ENCODE measurements around the gene ZNF454.
A peak's percentile ranks its signal among the peaks of the same experiment; 100 is the strongest.

ZNF454 gene

GRCh38 chr5:178940569-178941360 is at the start of gene ZNF454:
TSS of gene ZNF454 (plus strand) at chr5:178941198. CDS start at chr5:178942792, 1,594 bp downstream.
- DNase-seq, result no peak

DNA sequence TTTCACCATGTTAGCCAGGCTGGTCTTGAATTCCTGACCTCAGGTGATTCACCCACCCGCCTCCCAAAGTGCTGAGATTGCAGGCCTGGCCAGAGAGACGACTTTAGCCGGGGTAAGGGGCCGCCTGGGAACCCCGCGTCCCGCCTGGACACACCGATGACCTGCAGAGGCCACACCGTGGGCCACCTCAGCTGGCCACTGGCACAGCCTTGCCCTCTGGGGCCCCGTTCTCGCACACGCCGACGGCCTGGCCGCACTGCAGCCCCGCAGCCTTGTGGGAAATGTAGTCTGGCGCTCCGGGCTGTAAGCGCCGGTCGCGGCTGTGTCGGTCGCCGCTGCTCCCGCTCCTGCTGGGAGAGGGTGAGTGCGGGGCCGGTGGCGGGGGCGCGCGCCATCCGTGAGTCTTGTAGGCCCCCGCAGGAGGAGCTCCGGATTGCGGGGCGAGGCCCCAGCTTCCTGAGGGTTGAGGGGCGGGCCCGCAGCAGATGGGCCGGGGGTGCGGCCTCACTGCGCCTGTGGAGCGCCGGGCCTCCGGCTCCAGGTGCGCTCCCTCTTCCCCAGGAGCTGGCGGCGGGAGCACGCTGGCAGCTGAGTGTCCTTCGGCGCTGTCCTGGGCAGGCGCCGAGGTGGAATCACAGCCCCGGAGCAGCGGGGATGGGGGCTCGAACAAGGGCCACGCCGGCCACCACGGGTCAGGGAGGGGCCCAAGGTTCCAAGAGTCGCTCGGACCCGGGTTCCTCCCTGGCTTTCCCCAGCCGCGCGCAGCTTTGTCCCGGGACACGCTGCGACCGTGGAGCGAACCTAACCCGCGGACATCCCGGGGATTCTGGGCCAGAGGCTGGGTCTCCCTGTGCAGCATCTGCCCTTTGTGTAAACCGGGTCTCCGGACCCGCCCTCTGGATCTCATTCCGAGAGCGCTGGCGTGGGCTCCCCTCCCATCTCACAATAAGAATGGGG is 45.1 kb upstream of the ZNF454 start, which contains the start of gene ZFP2:
Gene ZFP2, plus strand, starts transcription at position 299 of the 957 bp plus-strand sequence. CDS start 35,401 bp downstream, outside the sequence.
- peak; percentile 15 to 20 for DNase-seq

DNA sequence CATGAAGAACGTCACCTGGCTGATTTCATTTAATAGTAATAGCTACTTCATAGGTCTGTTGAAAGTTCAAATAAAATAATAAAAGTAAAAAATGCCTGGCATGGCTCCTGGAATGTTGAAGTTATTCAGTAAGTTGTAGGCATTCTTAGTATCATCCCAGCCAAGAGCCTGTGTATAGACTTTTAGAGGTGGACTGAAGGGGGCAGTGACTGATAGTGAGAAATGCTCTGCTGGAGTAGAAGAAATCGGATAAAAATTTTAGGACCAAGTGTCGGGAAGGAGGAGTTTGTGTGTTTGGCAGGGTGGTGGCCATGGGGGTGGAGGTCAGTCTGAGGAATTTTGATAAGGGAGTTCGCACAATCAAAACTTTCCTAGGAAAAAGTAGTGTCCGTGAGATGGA is 41.7 kb upstream of the ZNF454 start:
- DNase-seq, result no peak

DNA sequence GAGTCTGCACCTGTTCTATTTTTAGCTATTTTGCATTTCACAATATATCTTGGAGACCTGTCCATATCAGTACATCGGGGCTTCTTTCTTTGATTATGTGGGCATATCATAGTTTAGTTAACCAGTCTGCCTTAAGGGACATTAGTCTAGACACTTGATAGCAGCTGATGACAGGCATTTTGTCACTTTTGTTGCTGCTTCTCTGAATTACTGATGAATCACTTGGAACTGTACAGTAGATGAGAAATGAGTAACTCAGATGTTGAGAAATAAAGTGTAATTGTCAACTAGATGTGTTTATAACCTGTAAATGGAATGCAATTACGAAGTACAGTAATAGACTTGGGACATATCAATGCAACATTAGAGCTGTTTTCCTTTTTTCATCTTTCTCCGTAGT is 38.1 kb upstream of the ZNF454 start:
- no peak for DNase-seq

DNA sequence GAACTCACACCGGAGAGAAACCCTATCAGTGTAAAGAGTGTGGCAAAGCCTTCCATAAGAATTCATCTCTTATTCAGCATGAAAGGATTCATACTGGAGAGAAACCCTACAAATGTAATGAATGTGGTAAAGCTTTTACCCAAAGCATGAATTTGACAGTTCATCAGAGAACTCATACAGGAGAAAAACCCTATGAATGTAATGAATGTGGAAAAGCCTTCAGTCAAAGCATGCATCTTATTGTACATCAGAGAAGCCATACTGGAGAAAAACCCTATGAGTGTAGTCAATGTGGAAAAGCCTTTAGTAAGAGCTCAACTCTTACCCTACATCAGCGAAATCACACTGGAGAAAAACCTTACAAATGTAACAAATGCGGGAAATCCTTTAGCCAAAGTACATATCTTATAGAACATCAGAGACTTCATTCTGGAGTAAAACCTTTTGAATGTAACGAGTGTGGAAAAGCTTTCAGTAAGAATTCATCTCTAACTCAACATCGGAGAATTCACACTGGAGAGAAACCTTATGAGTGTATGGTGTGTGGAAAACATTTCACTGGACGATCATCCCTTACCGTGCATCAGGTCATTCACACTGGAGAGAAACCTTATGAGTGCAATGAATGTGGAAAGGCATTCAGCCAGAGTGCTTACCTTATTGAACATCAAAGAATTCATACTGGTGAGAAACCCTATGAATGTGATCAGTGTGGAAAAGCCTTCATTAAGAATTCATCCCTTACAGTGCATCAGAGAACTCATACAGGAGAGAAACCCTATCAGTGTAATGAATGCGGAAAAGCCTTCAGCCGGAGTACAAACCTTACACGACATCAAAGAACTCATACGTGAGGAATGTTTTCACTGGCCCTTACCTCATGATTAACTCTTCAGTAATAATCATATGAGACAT is 8.9 kb upstream of the ZNF454 start:
- DNase-seq, result no peak

DNA sequence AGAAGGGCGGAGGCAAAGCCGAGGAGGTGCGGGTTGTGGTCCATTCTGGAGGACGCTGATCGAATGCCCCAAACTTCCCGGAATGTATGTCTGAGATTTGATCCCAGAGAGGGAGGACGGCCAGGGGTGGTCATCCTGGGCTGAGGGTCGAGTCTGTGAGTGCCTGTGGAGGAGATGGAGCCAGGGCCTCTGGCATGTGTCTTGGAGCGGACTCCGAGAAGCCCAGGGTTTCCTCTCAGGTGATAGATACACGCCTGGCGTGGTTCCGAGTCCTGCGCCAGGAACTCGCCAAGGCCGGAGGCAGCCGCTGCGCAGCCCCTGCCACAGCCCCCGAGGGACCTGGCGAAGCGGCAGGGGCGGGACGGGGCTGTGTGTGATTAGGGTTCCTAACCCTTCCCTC is 363 bp downstream of the ZNF454 start:
- no peak for DNase-seq

DNA sequence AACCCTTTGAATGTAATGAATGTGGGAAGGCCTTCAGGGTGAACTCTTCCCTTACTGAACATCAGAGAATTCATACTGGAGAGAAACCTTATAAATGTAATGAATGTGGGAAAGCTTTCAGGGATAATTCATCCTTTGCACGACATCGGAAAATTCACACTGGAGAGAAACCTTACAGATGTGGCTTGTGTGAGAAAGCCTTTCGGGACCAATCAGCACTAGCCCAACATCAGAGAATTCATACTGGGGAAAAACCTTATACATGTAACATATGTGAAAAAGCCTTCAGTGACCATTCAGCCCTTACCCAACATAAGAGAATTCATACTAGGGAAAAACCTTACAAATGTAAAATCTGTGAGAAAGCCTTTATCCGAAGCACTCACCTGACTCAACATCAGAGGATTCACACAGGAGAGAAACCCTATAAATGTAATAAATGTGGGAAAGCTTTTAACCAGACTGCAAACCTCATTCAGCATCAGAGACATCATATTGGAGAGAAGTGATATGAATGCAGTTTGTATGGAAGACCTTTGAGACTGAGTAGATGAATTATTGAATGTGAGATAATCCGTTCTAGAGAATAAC is 24.6 kb downstream of the ZNF454 start:
- DNase-seq, result no peak

- DNase-seq, result no peak
Observed at GRCh38 chr5:178981381-178981780, 40.4 kb downstream of the ZNF454 start.

GRCh38 chr5:178982941-178983340 is 41.9 kb downstream of the ZNF454 start:
- DNase-seq, result no peak

- DNase-seq, result no peak
Observed at GRCh38 chr5:178983728-178984127, 42.7 kb downstream of the ZNF454 start.

DNA sequence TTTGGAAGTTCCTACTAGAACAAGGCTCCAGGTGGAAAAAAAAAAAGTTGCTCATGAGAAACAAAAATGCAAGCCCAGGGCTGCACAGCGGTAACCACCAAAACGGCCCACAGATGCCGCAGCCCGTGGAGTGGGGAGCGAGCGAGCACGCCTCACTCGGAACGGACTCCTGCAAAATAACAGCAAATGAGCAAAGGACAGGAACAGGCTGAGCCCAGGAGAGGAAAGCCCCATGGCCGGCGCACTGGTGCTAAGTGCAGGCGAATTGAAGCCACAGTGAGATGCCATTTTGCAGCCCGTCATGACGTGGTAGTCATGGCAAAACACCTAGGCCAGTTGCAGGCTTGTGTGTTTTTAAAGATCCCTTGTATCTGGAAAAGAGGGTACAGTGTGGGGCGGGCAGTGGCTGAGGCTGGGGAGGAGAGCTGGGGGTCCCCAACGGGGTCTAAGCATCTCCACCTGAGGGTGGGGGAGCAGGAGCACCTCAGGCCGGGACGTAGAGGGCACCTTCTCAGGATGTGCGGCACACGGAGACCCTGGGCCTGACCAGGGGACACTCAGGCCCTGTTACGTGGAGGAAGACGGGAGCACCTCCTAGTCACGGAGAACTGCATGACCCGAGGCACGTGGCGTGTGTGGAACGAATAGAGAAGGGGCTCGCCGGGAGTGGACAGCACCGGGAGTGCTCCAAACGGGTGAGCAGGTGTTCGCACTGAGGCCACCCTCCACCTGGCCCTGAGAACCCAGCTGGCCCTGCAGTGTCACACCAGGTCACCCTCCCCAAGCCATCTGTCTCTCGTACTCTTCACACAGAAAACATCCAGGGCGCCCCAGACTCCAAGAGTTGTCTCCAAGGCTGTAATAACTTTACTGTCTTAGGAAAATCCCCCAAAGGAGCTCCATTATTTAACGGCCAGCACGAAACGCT is 43.4 kb downstream of the ZNF454 start:
- no peak for DNase-seq

DNA sequence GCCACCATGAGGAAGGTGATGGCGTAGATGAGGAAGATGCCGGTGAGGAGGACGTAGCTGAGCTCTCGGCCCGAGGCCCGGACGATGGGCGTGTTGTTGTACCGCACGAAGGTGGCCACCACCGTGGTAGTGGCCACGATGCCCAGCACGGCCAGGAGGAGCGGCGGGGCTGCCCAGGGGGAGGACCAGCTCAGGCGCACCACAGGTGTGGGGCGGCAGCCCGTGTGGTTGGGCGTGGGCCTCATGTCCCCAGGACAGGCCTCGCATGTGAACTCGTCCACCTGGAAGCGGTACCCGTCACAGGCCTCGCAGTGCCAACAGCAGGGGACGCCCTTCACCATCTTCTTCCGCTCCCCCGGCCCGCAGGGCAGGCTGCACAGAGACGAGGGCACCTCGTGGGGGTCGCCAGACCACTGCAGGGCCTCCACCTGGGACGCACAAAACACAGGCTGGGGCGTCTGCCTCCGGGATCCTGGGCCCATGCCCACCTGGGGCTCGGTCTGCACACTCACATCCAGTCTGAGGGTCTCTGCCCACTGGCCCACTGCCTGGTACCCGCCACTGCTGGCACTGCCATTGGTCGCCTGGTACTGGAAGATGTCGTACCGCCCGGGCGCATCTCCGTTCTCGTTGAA is 45.4 kb downstream of the ZNF454 start:
- no peak for DNase-seq

- no peak for DNase-seq
Observed at GRCh38 chr5:178988436-178989220, 47.6 kb downstream of the ZNF454 start.

- DNase-seq, result no peak
Observed at GRCh38 chr5:178989311-178989710, 48.3 kb downstream of the ZNF454 start.

- DNase-seq, result no peak
Observed at GRCh38 chr5:178990491-178990890, 49.5 kb downstream of the ZNF454 start.

- DNase-seq, result no peak
Observed at GRCh38 chr5:178991190-178992145, 50.5 kb downstream of the ZNF454 start.

GRCh38 chr5:178992291-178992895 is 51.4 kb downstream of the ZNF454 start:
- no peak for DNase-seq

DNA sequence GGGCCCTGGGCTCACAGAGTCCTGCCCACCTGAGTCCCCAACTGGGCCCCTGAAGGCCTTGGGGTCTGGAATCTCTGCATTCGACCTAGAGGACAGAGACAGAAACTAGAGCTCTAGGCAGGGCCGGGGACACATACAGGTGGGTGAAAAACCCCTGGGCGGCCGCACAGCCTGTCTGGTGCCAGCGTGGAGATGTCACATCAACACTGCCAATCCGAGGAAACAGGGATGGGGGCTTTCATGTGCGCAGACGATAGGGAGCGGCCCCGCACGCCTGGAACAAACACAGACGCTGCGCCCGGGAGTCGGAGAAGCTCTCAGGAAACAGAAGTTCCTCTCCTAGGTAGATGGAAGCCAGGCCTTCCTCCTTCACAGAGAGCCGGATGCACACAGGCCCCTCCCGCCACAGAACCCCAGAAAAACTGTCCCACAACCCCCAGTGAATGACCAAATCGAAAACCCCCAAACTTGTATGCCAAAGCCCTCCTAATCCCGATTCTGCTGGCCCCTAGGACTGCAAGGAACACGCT is 52.3 kb downstream of the ZNF454 start:
- DNase-seq, result no peak
